Activated naive CD8-positive, alpha-beta T cell treated with anti-CD3 and anti-CD28 coated beads, Interleukin-2, amount 50 U/mL, for 16 hours (primary cell): ENCODE results near the gene SIAH3.
"Not testable (repeated sequence)": the region's sequence is repeated elsewhere in the genome, so short reads cannot be mapped to it uniquely, and the experiment has no call there.

ENCODE experiments used
- DNase-seq: peaks from one replicate; pipeline ENCODE4 v3.0.0-alpha.2; 2020; ENCODE audit warnings: low read depth, low spot score

The SIAH3 gene

GRCh38 chr13:45783346-45784043, 68.1 kb downstream of the SIAH3 start:
- no peak for DNase-seq

- no peak for DNase-seq
Observed at GRCh38 chr13:45782327-45783045, 69.1 kb downstream of the SIAH3 start.

- no peak for DNase-seq
Observed at GRCh38 chr13:45781553-45782326, 69.8 kb downstream of the SIAH3 start.

GRCh38 chr13:45779901-45780300, 71.7 kb downstream of the SIAH3 start:
- DNase-seq, result no peak

- DNase-seq, result no peak
Observed at GRCh38 chr13:45778882-45779281, 72.7 kb downstream of the SIAH3 start.

- DNase-seq, result no peak
Observed at GRCh38 chr13:45776748-45777147, 74.8 kb downstream of the SIAH3 start.

GRCh38 chr13:45775401-45775963, 76.1 kb downstream of the SIAH3 start:
- DNase-seq, result no peak

GRCh38 chr13:45773944-45774343, 77.6 kb downstream of the SIAH3 start:
- no peak for DNase-seq

- DNase-seq, result no peak
Observed at GRCh38 chr13:45773236-45773635, 78.3 kb downstream of the SIAH3 start.

GRCh38 chr13:45770886-45771285, 80.7 kb downstream of the SIAH3 start:
- DNase-seq, result no peak

GRCh38 chr13:45768656-45769479, 82.7 kb downstream of the SIAH3 start:
- DNase-seq, result no peak

- no peak for DNase-seq
Observed at GRCh38 chr13:45765464-45765863, 86.1 kb downstream of the SIAH3 start.

- no peak for DNase-seq
Observed at GRCh38 chr13:45763419-45763818, 88.1 kb downstream of the SIAH3 start.

- DNase-seq, result not testable (repeated sequence)
Observed at GRCh38 chr13:45757589-45757988, 94.0 kb downstream of the SIAH3 start.

GRCh38 chr13:45756498-45756897, 95.1 kb downstream of the SIAH3 start:
- not testable (repeated sequence) for DNase-seq

- no peak for DNase-seq
Observed at GRCh38 chr13:45752510-45752909, 99.0 kb downstream of the SIAH3 start.

GRCh38 chr13:45751885-45752284, 99.7 kb downstream of the SIAH3 start:
- no peak for DNase-seq

- DNase-seq, result no peak
Observed at GRCh38 chr13:45750566-45750965, 101.0 kb downstream of the SIAH3 start.

GRCh38 chr13:45748941-45749759, 102.4 kb downstream of the SIAH3 start:
- DNase-seq, result no peak

- no peak for DNase-seq
Observed at GRCh38 chr13:45747071-45747470, 104.5 kb downstream of the SIAH3 start.
